LNCaP clone FGC (cell line): ENCODE data around the gene IFNL4.
"Not testable (repeated sequence)": the region's sequence is repeated elsewhere in the genome, so short reads cannot be mapped to it uniquely, and the experiment has no call there.

Experiments used
- DNase-seq: peaks from one replicate; pipeline ENCODE4 v3.0.0-alpha.2; 2011; ENCODE audit warnings: low read depth
- H3K4me3 ChIP-seq: 2 replicates; pipeline ENCODE4 v1.5.1; 2011; ENCODE audit warnings: mild to moderate bottlenecking, low read depth, low read length, control low read depth
- TF ChIP-seq, protein P1 (sequence below): IDR thresholded peaks from 2 replicates; pipeline ENCODE4 v1.5.1; 2012; ENCODE audit warnings: mild to moderate bottlenecking; ENCODE audit not compliant: control insufficient read depth, insufficient read depth; ENCODE audit errors: extremely low read depth

Gene IFNL4

DNA sequence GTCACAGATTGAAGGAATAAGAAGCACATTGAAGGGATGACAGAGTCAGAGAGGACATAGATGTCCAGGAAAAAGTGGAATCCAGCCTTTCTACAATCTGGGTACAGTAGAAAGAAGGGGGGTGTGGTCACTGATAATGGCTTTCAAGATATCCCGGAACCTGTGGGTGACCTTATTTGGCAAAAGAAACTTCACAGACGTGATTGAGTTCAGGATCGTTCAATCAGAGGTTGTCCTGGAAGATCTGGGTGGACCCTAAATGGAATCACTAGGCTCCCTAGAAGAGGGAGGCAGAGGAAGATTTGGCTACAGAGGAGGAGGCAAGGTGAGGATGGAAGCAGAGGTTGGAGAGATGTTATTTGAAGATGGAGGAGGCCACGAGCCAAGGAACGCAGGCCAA lies 31.6 kb downstream of the IFNL4 start:
- no peak for DNase-seq

DNA sequence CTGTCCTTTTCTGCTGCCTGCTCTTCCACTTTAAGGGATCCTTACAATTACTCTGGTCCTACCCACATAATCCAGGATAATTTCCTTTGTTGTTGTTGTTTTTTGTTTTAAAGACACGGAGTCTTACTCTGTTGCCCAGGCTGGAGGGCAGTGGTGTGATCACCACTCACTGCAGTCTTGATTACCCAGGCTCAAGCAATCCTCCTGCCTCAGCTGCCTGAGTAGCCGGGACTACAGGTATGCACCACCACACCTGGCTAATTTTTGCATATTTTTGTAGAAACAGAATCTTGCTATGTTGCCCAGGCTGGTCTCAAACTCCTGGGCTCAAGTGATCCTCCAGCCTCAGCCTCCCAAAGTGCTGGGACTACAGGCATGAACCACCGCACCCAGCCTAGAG lies 33.3 kb downstream of the IFNL4 start:
- H3K4me3 ChIP-seq, DNase-seq: not testable (repeated sequence)

More for the DNA sequence above, 31.6 kb downstream of the IFNL4 start:
- no peak overlapping the region for H3K4me3 ChIP-seq
- TF ChIP-seq, protein P1, sequence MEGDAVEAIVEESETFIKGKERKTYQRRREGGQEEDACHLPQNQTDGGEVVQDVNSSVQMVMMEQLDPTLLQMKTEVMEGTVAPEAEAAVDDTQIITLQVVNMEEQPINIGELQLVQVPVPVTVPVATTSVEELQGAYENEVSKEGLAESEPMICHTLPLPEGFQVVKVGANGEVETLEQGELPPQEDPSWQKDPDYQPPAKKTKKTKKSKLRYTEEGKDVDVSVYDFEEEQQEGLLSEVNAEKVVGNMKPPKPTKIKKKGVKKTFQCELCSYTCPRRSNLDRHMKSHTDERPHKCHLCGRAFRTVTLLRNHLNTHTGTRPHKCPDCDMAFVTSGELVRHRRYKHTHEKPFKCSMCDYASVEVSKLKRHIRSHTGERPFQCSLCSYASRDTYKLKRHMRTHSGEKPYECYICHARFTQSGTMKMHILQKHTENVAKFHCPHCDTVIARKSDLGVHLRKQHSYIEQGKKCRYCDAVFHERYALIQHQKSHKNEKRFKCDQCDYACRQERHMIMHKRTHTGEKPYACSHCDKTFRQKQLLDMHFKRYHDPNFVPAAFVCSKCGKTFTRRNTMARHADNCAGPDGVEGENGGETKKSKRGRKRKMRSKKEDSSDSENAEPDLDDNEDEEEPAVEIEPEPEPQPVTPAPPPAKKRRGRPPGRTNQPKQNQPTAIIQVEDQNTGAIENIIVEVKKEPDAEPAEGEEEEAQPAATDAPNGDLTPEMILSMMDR = no peak

DNA sequence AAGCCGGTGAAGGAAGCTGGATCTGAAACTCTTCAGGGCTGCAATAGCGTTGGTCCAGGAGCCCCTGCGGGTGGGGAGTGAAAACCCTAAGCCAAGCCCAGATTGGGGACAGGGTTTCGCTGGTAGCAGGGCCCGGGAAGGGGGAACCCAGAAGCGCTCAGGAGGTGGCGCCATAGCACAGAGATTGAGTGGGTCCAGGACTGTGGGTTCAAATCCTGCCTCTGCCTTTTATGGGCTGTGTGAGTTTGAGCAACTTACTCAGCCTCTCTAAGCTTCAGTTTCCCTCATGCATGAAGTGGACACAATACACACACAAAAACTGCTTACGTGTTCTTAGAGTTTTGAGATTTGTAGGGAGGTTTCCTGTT lies 36.3 kb downstream of the IFNL4 start:
- TF ChIP-seq, protein P1 = 0 out of 2 replicates have a peak, but pooled peaks have one; percentile 18
- DNase-seq = no peak
- H3K4me3 ChIP-seq = no peak overlapping the region

DNA sequence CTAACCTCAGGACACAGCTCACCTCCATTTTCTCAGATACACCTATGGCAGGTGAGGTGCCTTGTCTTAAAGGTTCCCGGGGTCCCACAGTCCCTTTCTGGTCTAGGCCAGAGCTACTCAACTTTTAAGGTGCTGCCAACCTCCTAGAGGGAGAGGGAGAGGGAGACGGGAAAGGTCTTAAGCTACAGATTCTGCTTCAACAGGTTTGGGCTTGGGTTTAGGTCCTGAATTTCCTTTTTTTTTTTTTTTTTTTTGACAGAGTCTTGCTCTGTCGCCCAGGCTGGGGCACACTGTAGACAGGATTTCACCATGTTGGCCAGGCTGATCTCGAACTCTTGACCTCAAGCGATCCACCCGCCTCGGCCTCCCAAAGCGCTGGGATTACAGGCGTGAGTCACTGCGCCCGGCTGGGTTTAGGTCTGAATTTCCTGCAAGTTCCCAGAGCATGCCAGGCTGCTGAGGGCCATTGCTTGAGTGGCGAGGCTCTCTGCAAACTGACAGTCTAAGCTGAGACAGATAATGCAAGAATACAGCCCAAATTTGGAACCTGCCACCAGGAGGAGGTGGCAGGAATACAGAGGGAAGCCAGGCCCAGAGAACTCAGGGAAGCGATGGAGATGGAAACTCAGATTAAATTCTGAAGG lies 36.8 kb downstream of the IFNL4 start:
- no peak for DNase-seq
- TF ChIP-seq, protein P1 = no peak

DNA sequence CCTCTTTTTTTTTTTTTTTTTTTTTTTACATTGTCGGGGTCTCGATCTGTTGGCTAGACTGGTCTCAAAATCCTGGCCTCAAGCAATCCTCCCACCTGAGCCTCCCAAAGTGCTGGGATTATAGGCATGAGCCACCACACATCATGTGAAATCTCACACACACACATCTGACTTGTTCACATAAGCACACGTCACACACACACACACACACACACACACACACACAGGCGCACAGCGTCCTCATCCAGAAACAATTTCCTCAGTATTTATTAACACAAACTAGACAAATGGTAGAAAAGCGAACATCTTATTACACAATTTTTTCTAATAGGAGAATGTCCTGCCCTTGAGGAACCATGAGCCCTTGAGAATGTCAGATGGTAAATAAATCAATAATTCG lies 39.5 kb downstream of the IFNL4 start:
- TF ChIP-seq, protein P1 = no peak
- no peak overlapping the region for H3K4me3 ChIP-seq
- no peak for DNase-seq

More for the DNA sequence above, 36.8 kb downstream of the IFNL4 start:
- no peak overlapping the region for H3K4me3 ChIP-seq

DNA sequence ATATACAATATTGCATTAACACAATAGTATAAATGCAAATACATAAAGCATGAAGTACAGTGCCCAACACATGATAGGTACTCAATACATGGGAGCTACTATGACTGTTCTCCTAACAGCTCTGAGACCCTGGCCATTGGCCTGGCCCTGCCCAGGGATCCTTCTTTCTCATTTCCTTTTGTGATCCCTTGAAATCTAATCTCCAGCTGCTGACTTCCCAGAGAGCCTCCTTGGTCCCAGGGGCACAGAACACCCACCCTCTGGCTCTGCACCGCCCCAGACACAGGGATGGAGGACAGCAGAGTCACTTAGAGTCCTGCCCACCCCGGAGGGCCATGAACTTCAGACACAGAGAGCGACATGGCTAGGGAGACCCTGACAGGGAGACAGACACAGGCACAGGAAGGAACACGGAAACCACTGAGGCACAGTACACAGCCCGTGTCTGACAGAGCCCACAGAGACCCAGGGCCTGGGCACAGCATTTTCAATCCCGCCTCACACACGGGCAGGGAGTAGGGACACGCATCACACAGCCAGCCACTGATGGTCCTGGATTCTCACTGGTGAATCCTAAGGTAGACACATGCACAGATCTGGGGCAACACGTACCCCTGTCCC lies 40.4 kb downstream of the IFNL4 start:
- H3K4me3 ChIP-seq = no peak overlapping the region
- DNase-seq = no peak
- TF ChIP-seq, protein P1 = no peak

DNA sequence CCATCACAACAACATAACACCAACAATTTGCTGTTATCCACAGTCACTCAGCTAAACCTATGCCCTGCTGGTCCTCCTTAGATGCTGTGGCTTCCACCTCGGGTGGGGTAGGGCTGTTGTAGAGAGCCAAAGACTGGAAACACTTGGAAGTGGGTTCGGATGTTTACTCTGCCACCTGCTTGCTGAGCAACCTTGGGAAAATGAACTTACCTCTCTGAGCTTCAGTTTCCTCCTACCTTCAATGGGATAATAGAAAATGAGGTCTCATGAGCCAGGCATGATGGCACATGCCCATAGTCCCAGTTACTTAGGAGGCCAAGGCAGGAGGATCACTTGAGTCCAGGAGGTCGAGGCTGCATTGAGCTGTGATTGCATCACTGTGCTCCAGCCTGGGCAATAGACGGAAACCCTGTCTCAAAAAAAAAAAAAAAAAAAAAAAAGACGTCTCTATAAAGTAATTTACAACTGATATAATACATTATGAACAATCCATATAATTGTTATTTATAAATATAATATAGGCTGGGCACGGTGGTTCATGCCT lies 41.3 kb downstream of the IFNL4 start:
- TF ChIP-seq, protein P1 = no peak
- H3K4me3 ChIP-seq = no peak overlapping the region
- DNase-seq = no peak
